PC-9 (cell line): ENCODE measurements around the gene UCHL3.

ENCODE experiments used
- CTCF ChIP-seq: fragments of 200-600 bp; sonication (generic); conservative IDR thresholded peaks from 2 replicates; pipeline ENCODE4 v1.6.1; 2017; ENCODE audit warnings: mixed run types, antibody characterized with exemption, mild to moderate bottlenecking, moderate library complexity
- EZH2 ChIP-seq: fragments of 200-600 bp; sonication (generic); IDR thresholded peaks from 2 replicates; pipeline ENCODE4 v1.8.0; 2017; ENCODE audit warnings: antibody characterized with exemption, low read depth

DNA sequence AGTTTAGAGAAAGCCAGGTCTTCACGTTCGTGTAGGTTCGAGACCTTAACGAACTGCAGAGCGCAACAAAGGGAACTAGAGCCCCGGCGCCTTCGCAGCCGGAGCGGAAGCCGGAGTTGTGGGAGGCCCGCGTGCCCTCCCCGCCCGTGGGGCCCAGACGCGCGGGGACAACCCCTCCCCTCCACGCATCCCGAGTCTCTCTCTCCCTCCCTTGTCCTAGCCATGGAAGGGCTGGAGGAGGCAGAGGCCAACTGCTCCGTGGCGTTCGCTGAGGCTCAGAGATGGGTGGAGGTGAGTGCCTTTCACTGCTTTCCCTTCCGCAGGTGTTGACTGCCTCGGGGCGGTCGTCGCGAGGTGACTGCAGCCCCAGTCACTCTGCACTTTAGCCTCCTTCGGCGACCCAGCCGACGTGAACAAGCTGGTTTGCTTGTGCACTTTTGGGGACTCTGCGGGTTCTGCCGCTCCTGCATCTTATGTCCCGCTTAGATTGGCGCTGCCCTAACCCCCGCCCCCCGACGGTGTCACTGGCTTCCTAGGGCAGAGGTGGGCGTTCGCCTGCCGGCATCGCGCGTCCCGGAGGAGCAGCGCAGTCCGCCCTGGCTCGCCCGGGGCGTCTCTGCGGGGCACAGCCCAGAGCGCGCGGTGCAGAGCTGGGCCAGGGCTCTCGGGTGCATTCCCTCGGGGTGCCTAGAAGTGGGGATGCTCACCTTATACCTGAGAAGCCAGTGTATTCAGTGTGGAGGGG is 87.0 kb downstream of the UCHL3 start:
- TF ChIP-seq CTCF = no peak
- no peak for TF ChIP-seq EZH2
